OCI-LY1 (cell line): ENCODE measurements around the gene DPP4.

ENCODE experiments used
- H2AFZ ChIP-seq: fragments of 200-600 bp; sonication (generic), shearing (Covaris generic); 2 replicates; pipeline ENCODE4 v1.6.0; 2014; ENCODE audit warnings: antibody characterized with exemption, mild to moderate bottlenecking, low read length
- H3F3A ChIP-seq: fragments of 200-600 bp; sonication (generic), shearing (Covaris generic); 2 replicates; pipeline ENCODE4 v1.6.0; 2014; ENCODE audit warnings: mild to moderate bottlenecking, antibody characterized with exemption, low read length, moderate library complexity; ENCODE audit not compliant: insufficient read depth
- H3K27ac ChIP-seq: fragments of 200-600 bp; sonication (generic); 2 replicates; pipeline ENCODE4 v1.5.1; 2014; ENCODE audit warnings: low read length, mixed run types, mild to moderate bottlenecking, low read depth; ENCODE audit not compliant: poor library complexity, severe bottlenecking
- H3K27me3 ChIP-seq: fragments of 200-600 bp; sonication (generic); 2 replicates; pipeline ENCODE4 v1.6.0; 2014; ENCODE audit warnings: antibody characterized with exemption, mild to moderate bottlenecking, low read length, moderate library complexity; ENCODE audit not compliant: insufficient read depth
- H3K36me3 ChIP-seq: fragments of 200-600 bp; sonication (generic); 2 replicates; pipeline ENCODE4 v1.6.1; 2014; ENCODE audit warnings: mild to moderate bottlenecking, antibody characterized with exemption, low read length, moderate library complexity, mixed read lengths; ENCODE audit not compliant: insufficient read depth
- H3K4me1 ChIP-seq: fragments of 200-600 bp; sonication (generic); 2 replicates; pipeline ENCODE4 v1.5.1; 2014; ENCODE audit warnings: mild to moderate bottlenecking, low read length, moderate library complexity; ENCODE audit not compliant: insufficient read depth, severe bottlenecking
- H3K4me2 ChIP-seq: fragments of 200-600 bp; sonication (generic), shearing (Covaris generic); 2 replicates; pipeline ENCODE4 v1.6.1; 2014; ENCODE audit warnings: low read length
- H3K4me3 ChIP-seq: fragments of 200-600 bp; sonication (generic); 2 replicates; pipeline ENCODE4 v1.5.1; 2014; ENCODE audit warnings: low read length, low read depth, mild to moderate bottlenecking, mixed read lengths; ENCODE audit not compliant: poor library complexity, severe bottlenecking
- H3K79me2 ChIP-seq: fragments of 200-600 bp; shearing (Covaris generic); 2 replicates; pipeline ENCODE4 v1.6.1; 2016; ENCODE audit warnings: mixed run types, low read length, mixed read lengths; ENCODE audit not compliant: insufficient read depth
- H3K9ac ChIP-seq: fragments of 200-600 bp; sonication (generic), shearing (Covaris generic); 2 replicates; pipeline ENCODE4 v1.6.1; 2014; ENCODE audit warnings: mild to moderate bottlenecking, low read length, mixed read lengths
- H3K9me2 ChIP-seq: fragments of 200-600 bp; sonication (generic), shearing (Covaris generic); 2 replicates; pipeline ENCODE4 v1.6.1; 2014; ENCODE audit warnings: low read depth, mild to moderate bottlenecking, low read length, mixed read lengths
- H3K9me3 ChIP-seq: fragments of 200-600 bp; shearing (Covaris generic); 2 replicates; pipeline ENCODE4 v1.6.1; 2014; ENCODE audit warnings: low read length, mixed read lengths
- H4K20me1 ChIP-seq: fragments of 200-600 bp; sonication (generic), shearing (Covaris generic); 2 replicates; pipeline ENCODE4 v1.6.0; 2016; ENCODE audit warnings: mild to moderate bottlenecking, low read length; ENCODE audit not compliant: insufficient read depth
- EZH2 ChIP-seq: fragments of 200-600 bp; sonication (generic), shearing (Covaris generic); IDR thresholded peaks from 2 replicates; pipeline ENCODE4 v1.8.0; 2017; ENCODE audit warnings: borderline replicate concordance, mixed run types, mild to moderate bottlenecking, antibody characterized with exemption, low read length, moderate library complexity, mixed read lengths
- TF ChIP-seq, protein P1 (sequence below): fragments of 200-600 bp; sonication (generic), shearing (Covaris generic); IDR thresholded peaks from 2 replicates; pipeline ENCODE4 v1.5.1; 2017; ENCODE audit warnings: mild to moderate bottlenecking, antibody characterized with exemption, low read length, moderate library complexity, mixed read lengths

The DPP4 gene

GRCh38 chr2:162044586-162044985, 29.4 kb downstream of the DPP4 start:
- H3K27me3 ChIP-seq = no peaks in the 10 kb centered on the region
- no peaks in the 10 kb centered on the region for H3K9me3 ChIP-seq
- H3K9ac ChIP-seq = no peak overlapping the region
- no peaks in the 10 kb centered on the region for H3F3A ChIP-seq
- H3K79me2 ChIP-seq = no peaks in the 10 kb centered on the region
- no peak overlapping the region for H2AFZ ChIP-seq
- no peaks in the 10 kb centered on the region for H3K9me2 ChIP-seq
- no peak overlapping the region for H3K4me3 ChIP-seq
- no peak overlapping the region for H3K4me2 ChIP-seq
- no peaks in the 10 kb centered on the region for H4K20me1 ChIP-seq
- no peak overlapping the region for H3K27ac ChIP-seq
- no peaks in the 10 kb centered on the region for H3K36me3 ChIP-seq
- no peaks in the 10 kb centered on the region for H3K4me1 ChIP-seq
- TF ChIP-seq, protein P1, sequence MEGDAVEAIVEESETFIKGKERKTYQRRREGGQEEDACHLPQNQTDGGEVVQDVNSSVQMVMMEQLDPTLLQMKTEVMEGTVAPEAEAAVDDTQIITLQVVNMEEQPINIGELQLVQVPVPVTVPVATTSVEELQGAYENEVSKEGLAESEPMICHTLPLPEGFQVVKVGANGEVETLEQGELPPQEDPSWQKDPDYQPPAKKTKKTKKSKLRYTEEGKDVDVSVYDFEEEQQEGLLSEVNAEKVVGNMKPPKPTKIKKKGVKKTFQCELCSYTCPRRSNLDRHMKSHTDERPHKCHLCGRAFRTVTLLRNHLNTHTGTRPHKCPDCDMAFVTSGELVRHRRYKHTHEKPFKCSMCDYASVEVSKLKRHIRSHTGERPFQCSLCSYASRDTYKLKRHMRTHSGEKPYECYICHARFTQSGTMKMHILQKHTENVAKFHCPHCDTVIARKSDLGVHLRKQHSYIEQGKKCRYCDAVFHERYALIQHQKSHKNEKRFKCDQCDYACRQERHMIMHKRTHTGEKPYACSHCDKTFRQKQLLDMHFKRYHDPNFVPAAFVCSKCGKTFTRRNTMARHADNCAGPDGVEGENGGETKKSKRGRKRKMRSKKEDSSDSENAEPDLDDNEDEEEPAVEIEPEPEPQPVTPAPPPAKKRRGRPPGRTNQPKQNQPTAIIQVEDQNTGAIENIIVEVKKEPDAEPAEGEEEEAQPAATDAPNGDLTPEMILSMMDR = no peak
- no peak for TF ChIP-seq EZH2

GRCh38 chr2:162043132-162043531, 30.9 kb downstream of the DPP4 start:
- H3K36me3 ChIP-seq = no peaks in the 10 kb centered on the region
- H3K9me2 ChIP-seq = no peaks in the 10 kb centered on the region
- no peaks in the 10 kb centered on the region for H3K4me1 ChIP-seq
- H3K4me3 ChIP-seq = no peak overlapping the region
- no peaks in the 10 kb centered on the region for H3K27me3 ChIP-seq
- H3K79me2 ChIP-seq = no peaks in the 10 kb centered on the region
- no peak overlapping the region for H2AFZ ChIP-seq
- no peaks in the 10 kb centered on the region for H4K20me1 ChIP-seq
- H3F3A ChIP-seq = no peaks in the 10 kb centered on the region
- H3K9ac ChIP-seq = no peak overlapping the region
- no peak overlapping the region for H3K27ac ChIP-seq
- TF ChIP-seq, protein P1 = no peak
- TF ChIP-seq EZH2 = no peak
- H3K4me2 ChIP-seq = no peak overlapping the region
- H3K9me3 ChIP-seq = no peaks in the 10 kb centered on the region

DNA sequence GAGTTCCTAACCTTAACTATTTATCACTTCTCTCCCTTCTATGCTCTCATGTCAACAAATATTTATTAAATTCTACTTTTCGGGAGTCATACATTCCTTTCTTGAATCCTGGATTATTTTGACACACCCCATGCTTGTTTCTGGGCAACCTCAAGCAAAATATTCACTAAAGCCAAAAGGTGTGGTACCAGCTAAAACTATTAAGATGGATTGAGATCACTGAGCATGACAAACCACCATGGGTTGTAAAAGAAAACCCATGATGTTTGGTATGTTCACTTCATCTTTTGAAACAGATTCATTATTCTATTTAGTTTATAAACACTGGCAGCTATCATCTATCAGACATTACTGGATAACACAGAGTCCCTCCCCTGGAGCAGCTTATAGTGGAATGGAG, 32.5 kb downstream of the DPP4 start:
- Histone ChIP-seq H3K9ac (no peak overlapping the region), H3K27me3 (no peaks in the 10 kb centered on the region), H3K27ac (no peak overlapping the region), H3F3A (no peaks in the 10 kb centered on the region), H3K9me3 (no peaks in the 10 kb centered on the region), H4K20me1 (no peaks in the 10 kb centered on the region), H3K36me3 (no peaks in the 10 kb centered on the region), H3K79me2 (no peaks in the 10 kb centered on the region), H3K4me3 (no peak overlapping the region), H3K9me2 (no peaks in the 10 kb centered on the region), H3K4me1 (no peaks in the 10 kb centered on the region), H3K4me2 (no peak overlapping the region), H2AFZ (no peak overlapping the region)
- TF ChIP-seq, protein P1 = no peak
- TF ChIP-seq EZH2 = no peak
